COLO668 (cell line): ENCODE results near the gene CABLES2.
A peak's percentile ranks its signal among the peaks of the same experiment; 100 is the strongest.

Experiments
- DNase-seq: peaks from one replicate; lab custom pipeline; 2025; ENCODE audit not compliant: unreplicated experiment; lab: John Stamatoyannopoulos, UW

CABLES2 gene

GRCh38 chr20:62350629-62351422 lies 56.3 kb downstream of the CABLES2 start:
- no peak for DNase-seq

- peak; percentile 44 for DNase-seq
These were observed 56.9 kb downstream of the CABLES2 start for GRCh38 chr20:62350098-62350628.

- no peak for DNase-seq
These were observed 57.5 kb downstream of the CABLES2 start for GRCh38 chr20:62349556-62350097.

DNA sequence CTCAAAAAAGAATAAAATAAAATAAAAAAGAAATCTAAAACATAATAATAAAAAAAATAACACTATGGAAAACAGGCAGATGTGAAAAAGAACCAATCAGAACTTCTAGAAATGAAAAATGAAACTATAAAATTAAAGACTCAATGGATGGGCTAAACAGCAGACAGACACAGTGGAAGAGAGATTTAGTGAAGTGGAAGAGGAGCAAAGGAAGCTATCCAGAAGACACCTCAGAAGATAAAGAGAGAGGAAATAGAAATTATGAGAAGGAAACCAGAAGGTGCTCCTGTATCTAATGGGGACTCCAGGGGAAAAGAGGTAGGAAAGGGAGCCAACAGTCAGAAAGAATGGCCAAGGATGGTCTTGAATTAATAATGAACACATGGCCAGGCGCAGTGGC lies 58.5 kb downstream of the CABLES2 start:
- DNase-seq = no peak

DNA sequence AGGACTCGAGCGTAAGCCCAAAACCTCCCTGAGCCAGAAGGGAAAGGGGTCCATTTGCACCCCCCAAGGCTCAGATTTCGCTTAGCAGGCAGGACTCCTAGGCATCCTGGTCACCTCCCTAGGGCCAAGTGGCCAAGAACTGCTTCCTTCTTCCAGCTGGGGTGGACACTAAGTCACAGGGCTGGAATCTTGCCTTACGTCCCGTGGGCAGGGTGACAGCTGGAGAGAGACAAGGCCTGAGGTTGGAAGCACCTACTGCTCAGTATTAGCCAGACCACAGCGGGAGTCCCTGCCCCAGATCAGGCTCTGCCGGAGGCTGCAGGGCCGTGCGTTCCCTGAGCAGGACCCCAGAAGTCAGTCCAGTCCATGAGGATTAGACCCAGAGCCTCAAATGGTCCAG lies 59.6 kb downstream of the CABLES2 start:
- DNase-seq = no peak

GRCh38 chr20:62347151-62347404 lies 60.0 kb downstream of the CABLES2 start:
- no peak for DNase-seq

DNA sequence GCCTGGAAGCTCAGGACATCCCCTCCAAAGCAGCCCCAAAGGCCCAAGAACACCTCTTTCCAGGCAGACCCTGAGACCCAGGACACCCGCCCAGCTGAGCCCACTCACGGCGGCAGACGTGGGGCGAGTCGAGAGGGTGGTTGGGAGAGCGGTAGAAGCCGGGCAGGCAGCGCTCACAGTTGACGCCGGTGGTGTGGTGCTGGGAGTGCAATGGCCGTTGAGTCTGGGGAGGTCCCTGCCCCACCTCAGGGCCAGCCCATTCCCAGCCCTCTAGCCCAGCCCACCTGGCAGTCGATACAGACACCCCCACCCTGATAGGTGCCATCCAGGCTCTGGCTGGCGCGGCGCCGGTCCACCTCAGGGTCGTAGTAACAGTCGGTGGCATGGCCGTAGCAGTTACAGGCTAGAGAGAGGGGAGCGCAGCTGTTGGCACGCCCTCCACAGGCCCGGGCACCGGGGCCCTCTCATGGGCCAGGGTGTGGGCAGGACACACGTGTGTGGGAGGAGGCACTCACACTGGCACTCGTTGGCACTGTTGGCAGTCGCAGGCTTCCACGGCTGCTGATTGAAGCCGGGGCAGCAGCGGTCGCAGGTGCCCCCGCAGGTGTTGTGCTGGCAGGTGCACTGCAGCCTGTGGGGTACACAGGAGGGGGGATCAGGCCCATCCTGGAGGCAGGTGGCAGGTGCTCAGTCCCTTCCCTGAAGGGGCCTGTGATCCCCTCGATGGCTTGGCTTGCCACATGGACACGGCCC lies 60.5 kb downstream of the CABLES2 start:
- DNase-seq = no peak

DNA sequence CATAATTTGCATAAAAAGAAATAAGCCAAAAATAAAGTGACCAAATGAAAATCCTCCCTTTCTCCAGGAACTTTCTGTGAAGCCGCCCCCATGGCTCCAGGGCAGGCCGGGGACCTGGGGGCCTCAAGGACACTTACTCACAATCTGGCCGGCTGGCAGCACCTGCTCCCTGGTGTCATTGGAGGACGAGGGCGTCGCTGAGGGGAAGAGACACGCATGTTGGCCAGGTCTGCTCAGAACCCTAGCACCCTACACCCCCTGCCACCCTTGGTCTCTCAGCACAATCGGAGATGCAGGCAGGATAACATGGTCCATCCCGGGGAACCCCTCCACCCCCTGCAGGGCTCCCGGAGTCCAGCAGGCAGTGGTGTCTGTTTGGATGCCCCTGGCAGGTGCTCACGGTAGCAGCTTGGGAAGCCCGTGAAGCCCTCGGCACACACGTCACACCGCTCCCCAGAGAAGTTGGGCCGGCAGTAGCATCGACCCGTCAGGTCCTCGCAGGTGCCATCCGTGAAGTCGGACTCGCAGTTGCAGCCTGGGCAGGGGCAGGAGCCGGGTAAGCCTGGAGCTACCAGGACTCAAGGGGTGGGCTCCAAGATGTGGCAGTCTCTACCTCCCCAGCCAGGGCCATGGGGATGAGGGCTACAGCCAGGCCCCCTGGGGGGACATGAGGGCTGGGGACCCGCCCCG lies 61.3 kb downstream of the CABLES2 start:
- DNase-seq = no peak

DNA sequence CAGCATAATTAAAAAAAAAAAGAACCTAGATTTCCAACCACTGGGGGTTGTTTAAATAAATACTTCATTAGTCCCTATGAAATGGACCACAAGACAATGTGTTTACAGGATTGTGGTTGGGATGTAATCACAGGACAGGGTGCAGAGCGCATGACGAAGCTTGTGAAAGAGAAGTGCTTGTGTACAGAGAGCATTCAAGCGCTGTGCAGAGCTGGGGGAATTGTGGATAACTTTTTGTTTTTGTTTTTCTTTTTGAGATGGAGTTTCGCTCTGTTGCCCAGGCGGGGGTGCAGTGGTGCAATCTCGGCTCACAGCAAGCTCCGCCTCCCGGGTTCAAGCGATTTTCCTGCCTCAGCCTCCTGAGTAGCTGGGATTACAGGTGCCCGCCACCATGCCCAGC lies 62.3 kb downstream of the CABLES2 start:
- DNase-seq = no peak

DNA sequence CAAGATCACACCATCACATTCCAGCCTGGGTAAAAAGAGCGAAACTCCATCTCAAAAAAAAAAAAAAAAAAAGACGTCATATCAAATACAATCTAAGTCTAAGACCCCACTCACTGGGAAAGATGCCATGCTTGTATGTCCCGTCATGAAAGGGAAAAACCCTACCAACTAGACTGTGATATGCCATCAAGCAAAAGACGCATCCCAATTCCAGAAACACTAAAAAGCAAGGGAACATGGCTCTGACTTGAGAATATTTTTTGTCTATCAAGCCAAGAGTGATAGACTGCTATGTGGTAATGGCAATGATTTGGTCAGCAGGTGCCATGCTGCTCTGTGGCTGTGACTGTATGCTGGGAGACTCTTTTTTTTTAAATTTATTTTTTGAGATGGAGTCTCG lies 63.0 kb downstream of the CABLES2 start:
- DNase-seq = no peak

DNA sequence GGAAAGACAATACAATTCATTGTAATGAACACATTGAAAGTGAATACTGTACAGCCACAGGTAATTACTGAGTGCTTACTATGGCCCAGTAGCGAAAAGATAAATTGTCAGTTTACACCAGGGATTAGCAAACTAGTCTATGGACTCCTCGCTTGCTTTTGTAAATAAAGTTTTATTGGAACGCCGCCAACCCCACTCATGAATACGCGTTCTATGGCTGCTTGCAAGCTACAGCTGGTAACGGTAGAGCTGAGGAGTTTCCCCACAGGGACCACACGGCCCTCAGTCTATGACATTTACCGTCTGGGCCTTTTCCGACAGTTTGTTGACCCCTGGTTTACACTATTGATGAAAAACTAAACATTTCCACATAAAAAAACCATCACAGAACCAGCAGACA lies 64.2 kb downstream of the CABLES2 start:
- DNase-seq = no peak

GRCh38 chr20:62339647-62340062 lies 67.4 kb downstream of the CABLES2 start:
- no peak for DNase-seq
